NB4 (cell line): ENCODE results near the gene SMIM11.

Experiments used
- MYC ChIP-seq: IDR thresholded peaks from 2 replicates; pipeline ENCODE4 v1.6.1; 2011; ENCODE audit warnings: low read depth, low read length
- POLR2A ChIP-seq: IDR thresholded peaks from 2 replicates; pipeline ENCODE4 v1.6.1; 2011; ENCODE audit warnings: mild to moderate bottlenecking; ENCODE audit not compliant: insufficient read length; ENCODE audit errors: extremely low read depth
- TF ChIP-seq, protein P1 (sequence below): IDR thresholded peaks from one replicate; pipeline ENCODE4 v1.5.1; 2012; ENCODE audit warnings: low read depth, low read length
- TF ChIP-seq, protein P2 (sequence below): IDR thresholded peaks from 2 replicates; pipeline ENCODE4 v1.6.1; 2011; ENCODE audit warnings: low read depth, low read length

DNA sequence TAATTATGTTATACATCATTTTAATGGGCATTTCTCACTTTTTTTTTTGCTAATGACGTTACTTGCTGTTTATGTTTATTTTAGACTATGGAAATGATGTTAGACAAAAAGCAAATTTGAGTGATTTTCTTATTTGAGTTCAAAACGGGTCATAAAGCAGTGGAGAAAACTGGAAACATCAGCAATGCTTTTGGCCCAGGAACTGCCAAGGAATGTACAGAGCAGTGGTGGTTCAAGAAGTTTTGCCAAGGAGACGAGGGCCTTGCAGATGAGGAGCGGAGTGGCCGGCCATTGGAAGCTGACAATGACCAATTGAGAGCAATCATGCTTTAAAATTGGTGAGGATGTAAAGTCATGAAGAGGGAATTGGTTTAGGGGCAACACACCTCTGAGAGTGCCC, 43.6 kb upstream of the SMIM11 start:
- TF ChIP-seq POLR2A (no peak), MYC (no peak)
- TF ChIP-seq, protein P1, sequence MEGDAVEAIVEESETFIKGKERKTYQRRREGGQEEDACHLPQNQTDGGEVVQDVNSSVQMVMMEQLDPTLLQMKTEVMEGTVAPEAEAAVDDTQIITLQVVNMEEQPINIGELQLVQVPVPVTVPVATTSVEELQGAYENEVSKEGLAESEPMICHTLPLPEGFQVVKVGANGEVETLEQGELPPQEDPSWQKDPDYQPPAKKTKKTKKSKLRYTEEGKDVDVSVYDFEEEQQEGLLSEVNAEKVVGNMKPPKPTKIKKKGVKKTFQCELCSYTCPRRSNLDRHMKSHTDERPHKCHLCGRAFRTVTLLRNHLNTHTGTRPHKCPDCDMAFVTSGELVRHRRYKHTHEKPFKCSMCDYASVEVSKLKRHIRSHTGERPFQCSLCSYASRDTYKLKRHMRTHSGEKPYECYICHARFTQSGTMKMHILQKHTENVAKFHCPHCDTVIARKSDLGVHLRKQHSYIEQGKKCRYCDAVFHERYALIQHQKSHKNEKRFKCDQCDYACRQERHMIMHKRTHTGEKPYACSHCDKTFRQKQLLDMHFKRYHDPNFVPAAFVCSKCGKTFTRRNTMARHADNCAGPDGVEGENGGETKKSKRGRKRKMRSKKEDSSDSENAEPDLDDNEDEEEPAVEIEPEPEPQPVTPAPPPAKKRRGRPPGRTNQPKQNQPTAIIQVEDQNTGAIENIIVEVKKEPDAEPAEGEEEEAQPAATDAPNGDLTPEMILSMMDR: no peak
- TF ChIP-seq, protein P2, sequence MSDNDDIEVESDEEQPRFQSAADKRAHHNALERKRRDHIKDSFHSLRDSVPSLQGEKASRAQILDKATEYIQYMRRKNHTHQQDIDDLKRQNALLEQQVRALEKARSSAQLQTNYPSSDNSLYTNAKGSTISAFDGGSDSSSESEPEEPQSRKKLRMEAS: no peak
